ENCODE results near the gene FBXO47. TPM values are rescaled to one million over a fixed set of nuclear protein-coding genes. Genes with fewer than 3 reads are reported as not detected.

FBXO47 gene
- total RNA-seq, 1 donor from 2014 or later = not detected

DNA sequence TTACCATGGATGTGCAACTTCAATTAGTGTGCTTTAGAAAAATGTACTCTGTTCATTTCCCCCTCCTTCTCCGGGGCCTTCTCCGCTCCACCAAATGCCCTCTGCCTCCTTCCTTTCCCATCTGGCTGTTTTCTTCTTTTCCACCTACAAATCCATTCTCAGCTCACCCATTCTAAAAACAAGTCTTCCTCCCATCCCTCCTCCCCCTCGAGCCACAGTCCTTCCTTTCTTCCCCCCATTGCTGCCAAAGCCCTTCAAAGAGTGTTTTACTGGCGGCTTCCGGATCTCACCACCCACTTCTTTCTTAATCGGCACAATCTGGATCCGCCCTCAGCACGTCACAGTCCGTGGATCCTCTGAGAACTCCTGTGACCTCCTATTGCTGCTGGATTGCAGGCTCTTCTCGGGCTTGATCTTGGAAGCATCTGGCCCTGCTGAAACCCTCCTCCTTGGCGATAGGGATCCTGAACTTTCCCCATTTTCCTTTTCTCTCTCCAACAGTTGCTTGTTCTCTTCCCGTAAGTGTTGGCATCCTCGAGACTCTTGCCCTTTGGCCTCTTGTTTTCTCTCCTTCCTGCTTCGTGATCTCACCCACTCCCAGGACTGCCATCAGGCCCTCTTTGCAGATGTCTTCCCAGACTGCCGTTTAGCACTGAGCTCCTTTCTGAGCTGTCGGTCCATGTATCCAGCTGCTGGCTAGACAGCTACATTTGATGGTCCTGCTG lies 36.0 kb upstream of the FBXO47 start:
- Mint-ChIP-seq H3K4me1 (ENCODE audit: low read depth) (peaks cover 32% of the 10 kb centered on the region), H3K27ac (ENCODE audit: unreplicated experiment) (peak overlapping the region; percentile 74), H3K27me3 (ENCODE audit: low read depth) (no peaks in the 10 kb centered on the region), H3K36me3 (ENCODE audit: low read depth) (no peaks in the 10 kb centered on the region), H3K9me3 (ENCODE audit: low read depth) (peaks cover 3% of the 10 kb centered on the region), H3K4me3 (ENCODE audit: unreplicated experiment) (no peak overlapping the region)
- no peak for DNase-seq (ENCODE audit: low spot score)
- TF ChIP-seq, protein P1, sequence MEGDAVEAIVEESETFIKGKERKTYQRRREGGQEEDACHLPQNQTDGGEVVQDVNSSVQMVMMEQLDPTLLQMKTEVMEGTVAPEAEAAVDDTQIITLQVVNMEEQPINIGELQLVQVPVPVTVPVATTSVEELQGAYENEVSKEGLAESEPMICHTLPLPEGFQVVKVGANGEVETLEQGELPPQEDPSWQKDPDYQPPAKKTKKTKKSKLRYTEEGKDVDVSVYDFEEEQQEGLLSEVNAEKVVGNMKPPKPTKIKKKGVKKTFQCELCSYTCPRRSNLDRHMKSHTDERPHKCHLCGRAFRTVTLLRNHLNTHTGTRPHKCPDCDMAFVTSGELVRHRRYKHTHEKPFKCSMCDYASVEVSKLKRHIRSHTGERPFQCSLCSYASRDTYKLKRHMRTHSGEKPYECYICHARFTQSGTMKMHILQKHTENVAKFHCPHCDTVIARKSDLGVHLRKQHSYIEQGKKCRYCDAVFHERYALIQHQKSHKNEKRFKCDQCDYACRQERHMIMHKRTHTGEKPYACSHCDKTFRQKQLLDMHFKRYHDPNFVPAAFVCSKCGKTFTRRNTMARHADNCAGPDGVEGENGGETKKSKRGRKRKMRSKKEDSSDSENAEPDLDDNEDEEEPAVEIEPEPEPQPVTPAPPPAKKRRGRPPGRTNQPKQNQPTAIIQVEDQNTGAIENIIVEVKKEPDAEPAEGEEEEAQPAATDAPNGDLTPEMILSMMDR (IDR thresholded peaks at IDR 0.05) = no peak

GRCh38 chr17:39001703-39002637 lies 34.8 kb upstream of the FBXO47 start:
- no peak for DNase-seq (ENCODE audit: low spot score)
- TF ChIP-seq, protein P1 (IDR thresholded peaks at IDR 0.05) = no peak
- Mint-ChIP-seq H3K36me3 (ENCODE audit: low read depth) (no peaks in the 10 kb centered on the region), H3K27me3 (ENCODE audit: low read depth) (no peaks in the 10 kb centered on the region), H3K27ac (ENCODE audit: unreplicated experiment) (peak overlapping the region; percentile 47), H3K4me1 (ENCODE audit: low read depth) (peaks cover 32% of the 10 kb centered on the region), H3K4me3 (ENCODE audit: unreplicated experiment) (no peak overlapping the region), H3K9me3 (ENCODE audit: low read depth) (peaks cover 6% of the 10 kb centered on the region)

DNA sequence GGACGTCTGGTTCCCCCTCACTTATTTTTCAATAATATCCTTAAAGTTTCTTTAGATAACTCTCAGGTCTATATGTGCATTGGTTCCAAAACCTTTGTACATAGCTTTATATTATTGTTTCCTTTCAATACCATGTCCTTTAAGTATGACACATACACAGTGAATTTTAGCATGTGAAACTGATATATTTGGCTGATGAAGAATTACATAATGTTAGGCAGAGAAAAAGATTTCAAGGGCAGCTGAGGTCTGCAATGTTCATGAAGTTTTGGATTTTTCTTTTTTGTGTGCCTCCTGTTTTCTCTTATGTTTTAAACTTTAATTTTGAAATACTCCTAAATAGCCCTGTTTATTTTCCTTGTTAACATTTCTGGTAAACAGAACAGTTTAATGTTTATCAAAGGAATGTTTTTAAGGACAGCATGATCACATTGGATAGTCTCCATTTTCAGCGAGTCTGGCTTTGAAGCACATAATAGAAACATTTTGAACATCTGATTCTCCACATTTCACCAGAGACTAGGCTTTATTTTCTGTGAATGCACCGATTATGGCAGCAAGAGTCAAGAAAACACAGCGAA lies 32.9 kb upstream of the FBXO47 start:
- Mint-ChIP-seq H3K36me3 (ENCODE audit: low read depth) (peaks cover 9% of the 10 kb centered on the region), H3K4me1 (ENCODE audit: low read depth) (peaks cover 32% of the 10 kb centered on the region), H3K9me3 (ENCODE audit: low read depth) (peaks cover 17% of the 10 kb centered on the region), H3K4me3 (ENCODE audit: unreplicated experiment) (no peak overlapping the region), H3K27ac (ENCODE audit: unreplicated experiment) (no peak overlapping the region), H3K27me3 (ENCODE audit: low read depth) (no peaks in the 10 kb centered on the region)
- no peak for DNase-seq (ENCODE audit: low spot score)
- TF ChIP-seq, protein P1 (IDR thresholded peaks at IDR 0.05) = no peak

- no peak for DNase-seq (ENCODE audit: low spot score)
- H3K4me3 Mint-ChIP-seq (ENCODE audit: unreplicated experiment) = no peak overlapping the region
- peaks cover 14% of the 10 kb centered on the region for H3K4me1 Mint-ChIP-seq (ENCODE audit: low read depth)
- H3K36me3 Mint-ChIP-seq (ENCODE audit: low read depth) = peaks cover 9% of the 10 kb centered on the region
- TF ChIP-seq, protein P1 (IDR thresholded peaks at IDR 0.05) = no peak
- peaks cover 17% of the 10 kb centered on the region for H3K9me3 Mint-ChIP-seq (ENCODE audit: low read depth)
- no peaks in the 10 kb centered on the region for H3K27me3 Mint-ChIP-seq (ENCODE audit: low read depth)
- H3K27ac Mint-ChIP-seq (ENCODE audit: unreplicated experiment) = no peak overlapping the region
These were observed 29.6 kb upstream of the FBXO47 start for GRCh38 chr17:38996660-38997337.
